HG03460 (cell line): Measurements from ENCODE around the gene TMA7.

Experiments
- ATAC-seq: cut with Tn5 transposase; IDR thresholded peaks from one replicate; pipeline ENCODE4 v1.9.1; 2021; ENCODE audit not compliant: unreplicated experiment

TMA7 gene

DNA sequence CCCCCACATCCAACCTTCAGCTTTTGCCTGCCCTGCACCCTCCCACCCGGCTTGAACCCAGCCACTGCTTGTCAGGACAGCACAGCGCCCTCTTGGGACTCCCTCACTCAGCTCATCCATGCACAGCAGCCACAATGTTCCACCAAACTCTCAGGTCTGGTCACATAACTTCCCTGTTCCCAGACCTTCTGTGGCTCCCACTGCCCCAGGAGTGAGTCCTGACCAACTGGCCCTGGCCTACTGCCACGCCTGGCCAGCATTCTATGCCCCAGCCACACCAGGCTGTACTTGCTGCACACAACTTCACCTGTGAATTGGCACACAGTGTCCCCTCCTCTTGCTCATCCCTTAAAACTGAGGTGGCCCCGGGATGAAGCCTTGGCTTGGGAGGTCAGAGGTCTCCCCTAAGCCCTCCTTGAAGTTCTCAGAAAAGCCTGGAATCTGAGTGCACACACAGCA, 31.2 kb upstream of the TMA7 start:
- ATAC-seq: no peak

DNA sequence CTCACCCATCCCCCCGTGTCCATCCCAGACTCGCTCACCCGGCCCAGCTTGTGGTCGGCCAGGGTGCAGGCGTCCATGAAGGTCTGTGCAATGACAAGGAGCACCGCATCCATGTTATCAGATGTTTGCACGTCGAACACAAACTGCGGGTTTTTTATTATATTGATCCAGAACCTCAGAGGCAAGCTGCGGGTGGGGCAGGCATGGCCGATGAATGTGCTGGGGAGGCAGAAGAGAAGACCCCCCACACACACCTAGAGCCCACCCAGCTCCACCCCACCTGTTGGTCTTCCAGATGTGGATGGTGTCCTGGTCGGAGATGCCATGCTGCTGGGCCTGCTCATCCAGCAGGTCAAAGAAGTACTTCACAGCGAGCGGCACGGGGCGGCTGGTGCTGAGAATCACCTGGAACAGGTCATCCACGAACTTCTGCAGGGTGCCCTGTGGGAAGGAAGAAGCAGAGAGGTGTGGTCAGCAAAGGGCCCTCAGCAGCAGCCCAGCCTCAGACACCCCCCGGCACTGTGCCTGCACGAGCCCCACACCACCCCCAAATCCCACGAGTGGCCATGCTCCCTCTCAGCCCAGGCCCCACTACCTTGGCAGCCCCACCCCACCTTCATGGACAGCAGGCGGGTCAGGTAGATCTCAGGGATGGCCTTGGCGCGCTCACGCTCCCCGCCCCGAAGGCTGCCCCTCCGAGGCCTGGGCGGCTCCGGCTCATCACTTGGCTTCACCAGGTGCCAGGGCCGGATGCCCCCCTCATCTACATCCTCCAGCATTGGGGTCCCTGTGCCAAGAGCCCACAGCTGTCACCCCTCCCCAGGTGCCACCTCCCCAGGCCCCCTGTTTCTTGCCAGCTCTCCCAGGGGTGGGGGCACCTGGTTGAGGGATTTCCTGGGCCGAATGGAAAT, 30.5 kb upstream of the TMA7 start:
- ATAC-seq: no peak

DNA sequence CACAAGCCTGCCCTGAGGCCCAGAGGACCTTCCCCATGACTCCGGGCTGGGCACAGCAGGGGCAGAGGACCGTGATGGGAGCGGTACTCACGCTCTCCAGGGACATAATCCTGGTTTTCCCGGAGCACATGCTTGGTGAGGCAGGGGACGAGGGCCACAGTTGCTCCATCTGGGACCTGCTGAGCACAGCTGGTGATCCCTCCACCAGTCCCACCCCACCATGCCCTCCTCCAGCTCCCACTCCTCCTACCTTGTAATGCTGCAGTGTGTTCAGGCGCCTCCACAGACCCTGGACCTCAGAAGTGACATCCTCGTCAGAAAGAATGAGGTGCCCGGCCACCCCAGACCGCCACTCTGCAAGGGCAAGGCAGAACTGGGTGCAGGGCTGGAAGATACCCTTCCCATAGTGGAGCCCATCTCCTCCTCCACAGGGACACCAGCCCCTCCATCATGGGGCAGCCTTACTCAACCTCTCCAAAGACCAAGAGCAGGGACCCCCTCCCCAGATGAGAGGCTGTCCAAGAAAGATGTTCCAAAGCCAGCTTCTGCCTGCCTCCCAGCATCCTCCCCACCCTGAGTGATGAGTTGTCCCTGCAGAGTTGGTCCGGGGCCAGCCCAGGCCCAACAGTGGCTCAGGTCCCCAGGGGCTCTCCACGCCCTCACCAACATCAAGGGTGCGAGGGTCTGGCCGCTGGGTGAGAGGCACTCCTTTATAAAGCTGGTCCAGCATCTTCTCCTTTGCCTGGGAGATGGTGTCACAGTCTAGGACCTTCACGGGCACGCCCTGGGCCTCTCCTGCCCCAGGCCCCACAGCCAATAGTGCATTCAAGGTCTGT, 29.6 kb upstream of the TMA7 start:
- ATAC-seq: no peak

DNA sequence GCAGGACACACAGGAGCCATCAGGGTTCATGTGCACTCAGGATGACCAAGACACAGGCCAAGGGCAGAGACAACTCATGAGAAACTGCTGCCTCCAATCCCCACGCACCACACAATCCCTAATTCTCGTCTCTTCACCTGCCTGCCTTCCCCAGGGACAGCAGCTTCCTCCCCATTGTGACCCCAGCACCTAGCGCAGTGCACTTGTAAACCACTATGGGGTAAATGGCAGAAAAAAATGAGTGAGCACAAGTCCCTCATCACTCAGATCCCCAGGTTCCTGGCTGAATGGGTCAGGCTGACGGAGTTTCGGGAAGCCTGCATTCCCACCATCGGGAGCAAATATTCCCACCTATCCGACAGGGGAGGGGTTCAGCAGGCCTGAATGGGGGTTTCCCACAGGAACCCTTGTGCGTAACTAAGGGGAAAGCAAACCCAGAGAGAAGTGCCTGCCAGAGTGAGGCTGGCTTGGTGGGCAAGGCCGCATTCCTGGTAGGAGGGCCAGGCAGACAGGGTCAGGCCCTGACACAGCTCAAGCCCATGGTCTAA, 28.9 kb upstream of the TMA7 start:
- ATAC-seq: no peak

DNA sequence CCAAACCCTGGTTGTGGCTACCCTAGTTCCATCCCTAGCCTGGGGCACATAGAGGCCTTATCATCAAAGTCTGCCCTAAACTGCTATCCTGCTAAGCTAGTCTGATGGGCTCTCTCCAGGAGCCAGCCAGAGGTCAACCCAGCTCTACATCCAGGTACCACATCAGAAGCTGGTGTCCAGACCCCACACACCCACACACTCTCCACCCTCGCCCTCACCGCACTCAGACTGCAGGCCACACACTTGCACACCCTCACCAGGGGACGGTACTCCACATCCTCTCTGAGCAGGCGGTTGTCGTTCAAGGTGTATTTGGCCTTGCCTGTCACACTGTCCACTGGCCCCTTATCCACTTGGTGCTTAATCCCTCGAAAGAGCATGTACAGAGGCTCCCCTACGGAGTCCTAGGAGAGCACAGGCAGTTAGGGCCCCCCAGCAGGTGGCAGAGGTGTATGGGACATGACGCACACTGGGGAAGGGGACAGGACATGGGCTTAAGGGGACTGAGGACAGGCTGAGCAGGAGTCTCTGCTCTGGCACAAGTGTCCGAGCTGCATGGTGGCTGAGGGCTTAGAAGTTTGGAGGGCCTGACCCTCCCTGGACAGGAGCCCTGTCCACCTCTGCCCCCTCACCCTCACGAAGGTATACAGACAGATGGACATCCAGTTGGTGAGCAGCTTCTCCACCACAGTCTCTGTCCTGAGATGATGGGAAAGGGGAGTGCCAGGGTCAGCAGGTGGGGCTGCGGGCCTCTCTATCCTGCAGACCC, 28.3 kb upstream of the TMA7 start:
- no peak for ATAC-seq

DNA sequence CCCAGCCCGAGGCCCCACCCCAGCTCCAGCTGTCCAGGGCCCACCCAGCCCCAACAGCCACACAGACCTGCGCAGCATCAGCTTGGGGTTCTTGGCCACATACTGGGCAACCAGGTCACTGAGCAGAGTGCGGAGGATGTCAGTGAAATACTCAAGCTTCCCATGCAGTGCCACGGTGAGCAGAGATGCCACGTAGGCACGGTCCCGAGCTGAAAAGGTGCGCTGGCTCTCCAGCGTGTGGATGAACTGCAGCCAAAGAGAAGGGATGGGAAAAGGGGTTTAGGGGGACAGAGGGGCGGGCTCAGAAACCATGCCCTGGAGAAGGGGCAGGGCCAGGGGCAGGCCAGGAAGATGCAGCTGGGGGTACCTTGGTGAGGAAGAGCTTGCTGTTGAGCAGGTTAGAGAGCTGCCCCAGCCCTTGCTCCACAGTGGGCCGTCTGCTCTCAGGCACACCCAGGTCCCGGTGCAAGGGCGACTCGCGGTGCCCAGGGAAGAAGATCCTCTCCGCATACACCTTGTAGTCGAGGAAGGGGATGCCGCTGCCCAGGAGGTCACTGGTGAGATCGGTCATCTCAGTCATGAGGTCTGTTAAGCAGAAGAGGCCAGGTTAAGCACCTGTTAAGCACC, 27.6 kb upstream of the TMA7 start:
- no peak for ATAC-seq

DNA sequence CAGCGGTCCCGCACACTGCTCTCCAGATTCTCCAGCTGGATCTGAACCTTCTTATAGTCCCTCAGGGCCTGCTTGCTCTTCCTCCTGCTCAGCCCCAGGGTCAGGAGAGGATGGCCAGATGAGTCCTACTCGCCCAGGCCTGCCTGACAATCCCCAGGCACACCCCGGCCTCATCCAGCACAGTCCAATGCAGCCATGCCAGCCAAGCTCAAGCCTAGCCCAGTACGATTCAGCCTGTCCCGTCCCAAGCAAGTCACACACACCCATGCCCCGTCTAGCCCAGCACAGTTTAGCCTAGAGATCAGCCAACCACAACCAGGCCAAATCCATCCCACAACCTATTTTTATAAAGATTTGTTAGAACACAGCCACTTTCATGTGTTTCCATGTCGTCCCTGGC, 27.0 kb upstream of the TMA7 start:
- no peak for ATAC-seq

DNA sequence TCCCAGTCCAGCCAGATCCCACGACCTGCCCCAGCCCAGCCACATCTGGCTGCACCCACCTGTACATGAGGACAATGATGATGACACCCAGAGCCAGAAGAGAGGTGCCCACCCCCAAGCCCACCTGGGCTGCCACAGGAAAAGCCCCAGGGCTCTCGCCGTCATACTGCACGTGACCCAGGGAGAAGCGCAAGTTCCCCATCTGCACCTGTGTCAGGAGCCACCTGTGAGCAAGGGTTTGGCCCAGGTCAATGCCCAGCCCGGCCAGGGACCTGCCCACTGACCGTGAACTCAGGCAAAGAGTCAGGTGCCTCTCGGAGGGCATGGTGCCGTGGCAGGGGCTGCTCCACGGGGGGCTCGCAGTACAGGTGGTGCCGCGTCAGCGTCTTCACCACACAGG, 26.4 kb upstream of the TMA7 start:
- ATAC-seq: no peak

DNA sequence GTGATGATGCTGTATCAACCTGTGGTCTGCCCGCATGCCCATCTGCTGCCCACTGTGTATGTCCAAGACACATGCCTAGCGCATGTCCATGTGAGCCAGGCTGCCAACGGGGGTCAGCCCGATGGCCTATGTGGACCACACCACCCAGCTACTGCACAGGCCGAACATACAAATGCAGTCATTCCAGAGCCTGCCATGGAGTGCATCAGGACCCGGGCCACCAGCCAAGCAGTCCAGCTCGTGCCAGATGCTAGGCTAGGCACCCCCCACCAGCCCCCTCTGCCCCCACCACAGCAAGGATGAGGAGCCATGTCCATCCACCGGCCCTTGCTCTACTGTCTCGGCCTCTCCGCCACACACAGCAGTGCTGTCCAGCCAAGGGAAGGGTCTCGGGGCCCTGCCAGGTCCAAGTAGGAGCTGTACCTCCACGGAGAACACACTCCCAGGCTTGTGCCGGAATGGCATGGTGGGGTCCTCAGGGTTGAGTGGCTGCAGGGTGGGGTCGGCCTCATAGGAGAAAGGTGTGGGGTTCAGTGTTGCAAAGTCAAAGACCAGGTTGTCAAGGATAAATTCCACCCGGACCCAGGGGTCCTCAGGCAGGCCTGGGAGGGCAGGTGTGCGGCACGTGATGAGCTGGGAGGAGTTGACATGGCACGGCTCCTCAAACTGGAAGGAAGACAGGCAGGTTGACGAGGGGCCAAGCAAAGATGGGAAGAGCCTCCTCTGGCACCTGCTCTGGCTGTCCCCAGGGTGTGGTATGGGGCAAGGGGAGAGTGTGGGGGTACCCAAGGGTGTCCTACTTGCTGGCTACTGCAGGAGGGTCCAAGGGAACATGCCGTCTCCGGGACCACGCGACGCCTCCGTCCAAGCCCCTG, 25.4 kb upstream of the TMA7 start:
- ATAC-seq: no peak

DNA sequence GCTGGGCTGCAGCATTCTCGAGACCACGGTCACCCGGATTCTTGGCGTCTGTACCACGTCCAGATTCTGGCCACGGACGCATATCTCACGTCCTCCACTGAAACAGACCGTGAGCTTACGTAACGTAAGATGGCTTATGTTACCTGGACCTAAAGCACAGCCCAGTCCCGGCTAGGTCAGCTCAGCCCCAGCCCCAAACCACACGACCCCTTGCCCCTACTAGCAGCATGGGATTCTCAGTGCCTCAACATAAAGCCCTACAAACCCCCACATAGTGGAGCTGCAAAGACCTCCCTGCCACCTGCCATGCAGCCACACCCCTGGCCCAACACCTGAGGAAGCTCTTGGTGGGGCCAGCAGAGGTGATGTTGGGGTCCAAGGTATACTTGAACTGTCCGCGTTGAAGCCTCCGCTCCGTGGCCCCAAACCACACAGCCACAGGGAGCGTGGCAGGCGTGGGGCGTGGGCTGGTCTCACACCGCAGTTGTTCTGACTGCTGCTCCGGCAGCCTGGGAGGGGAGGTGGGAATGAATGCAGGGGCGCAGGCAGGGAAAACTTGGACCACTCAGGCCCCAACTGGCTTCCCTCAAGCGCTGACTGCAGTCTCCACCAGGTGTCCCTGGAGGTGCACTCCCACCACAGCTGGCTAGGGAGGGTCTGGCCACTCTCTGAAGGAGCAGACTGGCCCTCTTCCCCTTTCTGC, 24.7 kb upstream of the TMA7 start:
- no peak for ATAC-seq

DNA sequence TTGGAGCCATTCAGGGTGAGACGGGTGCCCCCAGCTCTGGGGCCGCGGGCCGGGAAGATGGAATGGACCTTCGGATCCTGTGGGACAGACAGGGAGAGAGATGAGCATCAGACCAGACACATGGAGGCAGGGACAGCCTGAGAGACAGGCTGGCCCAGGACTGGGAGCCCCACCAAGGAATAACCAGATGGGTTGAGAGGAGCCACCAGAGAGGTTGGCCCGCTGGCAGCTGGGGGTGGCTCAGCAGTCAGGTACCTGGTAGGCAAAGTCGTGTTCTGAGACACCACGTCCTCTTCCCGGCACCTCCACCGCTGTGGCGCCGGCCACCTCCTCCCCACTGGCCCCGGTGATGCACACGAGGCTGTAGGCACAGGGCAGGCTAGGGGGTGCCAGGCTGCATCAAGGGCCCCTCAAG, 24.0 kb upstream of the TMA7 start:
- no peak for ATAC-seq

DNA sequence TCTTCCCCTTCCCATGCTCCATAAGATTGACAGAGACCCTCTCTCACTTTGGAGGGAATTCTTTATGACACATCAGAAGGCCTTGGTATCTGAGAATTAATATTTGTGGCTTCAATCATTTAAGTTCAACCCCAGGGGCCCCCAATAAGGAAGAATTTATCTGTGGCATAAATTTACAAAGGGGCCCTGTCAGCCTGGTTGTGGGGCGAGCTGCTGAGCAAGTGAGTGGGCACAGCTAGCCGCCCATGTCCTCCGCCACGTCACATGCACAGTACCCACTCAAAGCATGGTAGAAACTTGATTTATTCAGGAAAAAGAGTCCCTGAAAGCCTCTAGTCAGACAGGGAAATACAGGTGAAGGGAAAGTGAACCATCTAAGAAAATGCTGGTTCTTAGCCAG, 23.5 kb upstream of the TMA7 start:
- ATAC-seq: no peak

DNA sequence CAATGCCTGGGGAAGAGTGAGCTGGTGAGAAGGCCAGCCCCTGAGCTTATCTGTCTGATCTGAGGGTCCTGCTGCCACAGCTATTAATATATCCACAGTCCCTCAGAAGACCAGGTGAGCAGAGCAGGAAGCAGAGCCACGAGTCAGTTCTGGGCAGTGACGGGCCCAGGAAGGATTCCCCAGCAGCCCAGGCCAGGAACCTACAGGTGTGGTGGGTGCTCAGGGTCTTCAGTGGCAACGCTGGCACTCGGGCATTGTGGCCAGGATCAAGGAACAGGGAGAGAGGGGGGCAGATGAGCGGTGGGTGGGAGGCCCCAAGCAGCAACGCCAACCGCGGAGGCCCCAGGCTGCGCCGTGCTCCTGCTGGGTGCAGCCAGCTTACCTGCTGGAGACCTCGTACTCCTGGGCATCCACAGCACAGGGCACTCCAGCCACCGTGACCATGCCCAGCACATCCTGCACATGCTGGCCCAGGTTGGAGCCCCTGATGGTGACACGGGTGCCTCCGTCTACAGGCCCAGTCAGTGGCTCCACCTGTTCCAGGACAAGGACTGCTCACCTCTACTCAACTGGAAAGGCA, 22.4 kb upstream of the TMA7 start:
- no peak for ATAC-seq

DNA sequence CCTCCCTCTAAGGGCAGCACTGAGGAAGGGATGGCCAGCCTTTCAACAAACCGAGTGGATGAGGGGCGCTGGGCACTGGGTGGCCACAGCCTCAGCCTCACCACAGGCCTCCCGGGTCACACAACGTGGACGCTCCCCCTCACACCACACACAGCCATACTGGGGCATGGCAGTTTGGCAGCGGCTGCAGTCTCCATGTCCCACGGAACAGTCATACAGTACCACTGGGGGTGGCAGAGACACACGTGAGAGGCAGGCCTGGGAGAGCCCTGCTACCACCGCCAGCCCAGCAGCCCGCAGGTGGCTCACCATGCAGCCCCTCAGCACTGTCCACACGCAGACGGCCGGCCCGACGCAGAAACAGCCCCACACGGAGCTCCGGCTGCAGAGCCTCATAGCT, 21.9 kb upstream of the TMA7 start:
- ATAC-seq: no peak

DNA sequence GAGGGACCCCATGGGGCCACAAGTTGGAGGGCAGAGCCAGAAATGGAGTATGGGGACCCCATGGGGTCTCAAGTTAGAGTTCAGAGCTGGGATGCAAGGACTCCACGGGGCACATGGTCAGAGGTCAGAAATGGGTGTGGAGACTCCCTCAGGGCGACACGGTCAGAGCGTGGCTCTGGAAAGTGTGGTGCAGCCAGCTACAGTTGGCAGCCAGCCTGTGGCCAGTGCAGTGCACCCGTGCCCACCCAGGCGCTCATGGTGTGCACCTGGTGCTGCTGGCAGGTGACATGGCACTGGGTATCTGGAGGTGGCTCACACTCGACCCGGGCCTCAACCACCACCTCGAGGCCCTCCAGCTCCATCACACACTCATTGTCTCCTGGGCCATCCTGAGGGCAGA, 21.4 kb upstream of the TMA7 start:
- no peak for ATAC-seq

DNA sequence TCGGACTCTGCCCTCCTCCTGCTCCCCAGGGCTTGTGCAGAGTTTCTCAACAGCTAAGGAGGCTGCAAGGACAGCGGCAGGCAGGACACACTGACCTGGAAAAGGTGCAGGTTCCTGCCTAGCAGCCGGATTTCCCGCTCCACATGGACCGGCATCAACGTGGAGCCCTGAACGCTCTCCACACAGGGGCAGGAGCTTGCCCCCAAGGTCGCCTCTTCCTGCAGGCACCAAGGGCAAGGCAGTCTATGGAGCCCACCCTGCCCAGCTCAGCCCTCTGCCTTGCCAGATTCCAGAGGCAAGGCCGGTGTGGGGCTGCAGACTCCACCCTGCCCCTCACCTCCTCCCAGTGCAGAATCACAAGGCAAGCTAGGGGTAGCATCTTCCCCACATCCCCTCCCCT, 20.9 kb upstream of the TMA7 start:
- ATAC-seq: no peak

DNA sequence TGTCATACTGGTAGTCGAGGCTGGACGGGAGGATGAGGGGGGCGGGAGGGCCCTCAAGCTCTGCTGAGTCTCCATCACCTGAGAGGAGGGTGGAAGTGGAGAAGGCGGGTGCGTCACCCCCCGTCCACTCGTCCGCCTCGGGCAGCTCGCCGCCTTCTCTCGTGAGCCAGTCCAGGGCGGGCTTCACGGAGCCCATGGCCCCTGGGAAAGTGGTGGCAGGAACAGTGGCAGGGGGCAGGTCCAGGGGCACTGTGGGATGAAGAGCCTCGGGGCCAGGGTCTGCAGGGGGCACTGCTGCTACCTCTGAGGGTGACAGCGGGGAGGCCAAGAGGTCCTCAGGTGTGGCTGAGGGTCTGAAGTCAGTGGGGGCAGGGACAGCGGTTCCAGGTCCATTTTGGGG, 20.5 kb upstream of the TMA7 start:
- ATAC-seq: no peak

DNA sequence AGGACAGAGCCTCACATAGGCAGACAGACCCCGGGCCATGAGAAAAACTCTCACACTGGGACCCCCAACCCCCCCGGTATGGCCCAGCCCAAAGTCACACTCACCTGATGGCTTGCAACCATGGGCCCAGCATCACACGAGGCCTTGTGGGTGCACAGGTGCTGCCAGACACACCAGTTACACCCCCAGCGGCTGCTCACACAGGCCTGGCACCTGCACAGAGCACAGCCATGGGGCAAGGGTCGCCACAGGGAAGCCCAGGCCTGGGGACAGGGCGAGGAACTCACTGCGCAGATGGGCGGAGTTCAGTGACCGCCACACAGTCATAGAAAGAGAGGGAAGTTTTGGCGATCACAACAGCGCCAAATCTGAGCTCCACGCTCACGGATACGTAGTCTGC, 19.5 kb upstream of the TMA7 start:
- ATAC-seq: no peak

DNA sequence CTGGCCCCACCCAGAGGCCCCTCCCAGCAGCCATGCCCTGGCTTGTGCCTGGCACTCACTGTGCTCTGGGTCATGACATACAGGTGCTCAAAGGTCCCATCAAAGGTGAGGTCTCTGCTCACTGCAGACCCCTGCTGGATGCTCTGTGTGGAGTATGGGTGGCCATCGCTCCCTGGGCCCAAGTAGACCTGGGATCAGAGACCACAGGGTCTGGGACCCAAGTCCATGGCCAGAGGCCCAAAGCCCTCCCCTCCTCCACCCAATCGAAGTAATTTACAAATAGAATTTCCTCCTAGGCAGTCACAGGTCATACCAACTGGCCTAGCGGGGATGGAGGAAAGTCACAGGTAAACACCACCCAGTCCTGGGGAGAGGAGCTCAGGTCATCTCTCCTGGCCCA, 17.8 kb upstream of the TMA7 start:
- no peak for ATAC-seq
